ENCODE measurements around the gene DHX15.

The DHX15 gene

DNA sequence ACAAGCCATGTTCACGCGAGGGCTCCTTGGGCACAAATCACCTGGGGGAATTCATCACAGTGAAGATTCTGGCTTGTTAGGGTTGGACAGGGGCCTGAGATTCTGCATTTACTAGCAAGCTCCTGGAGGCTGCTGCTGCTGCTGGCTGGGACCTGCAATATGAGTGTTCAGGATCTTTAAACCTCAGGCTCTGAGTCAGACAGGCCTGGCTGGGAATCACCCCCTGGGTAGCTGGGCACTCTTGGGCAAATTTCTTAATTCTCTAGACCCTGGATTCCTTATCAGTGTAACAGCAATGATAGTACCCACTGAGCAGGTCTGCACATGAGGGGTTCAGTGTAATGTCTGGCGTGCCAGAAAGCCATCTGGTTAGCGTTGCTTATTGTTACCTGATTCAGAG, 101.5 kb downstream of the DHX15 start:
- no peak for DNase-seq (ENCODE audit: low read depth)

DNA sequence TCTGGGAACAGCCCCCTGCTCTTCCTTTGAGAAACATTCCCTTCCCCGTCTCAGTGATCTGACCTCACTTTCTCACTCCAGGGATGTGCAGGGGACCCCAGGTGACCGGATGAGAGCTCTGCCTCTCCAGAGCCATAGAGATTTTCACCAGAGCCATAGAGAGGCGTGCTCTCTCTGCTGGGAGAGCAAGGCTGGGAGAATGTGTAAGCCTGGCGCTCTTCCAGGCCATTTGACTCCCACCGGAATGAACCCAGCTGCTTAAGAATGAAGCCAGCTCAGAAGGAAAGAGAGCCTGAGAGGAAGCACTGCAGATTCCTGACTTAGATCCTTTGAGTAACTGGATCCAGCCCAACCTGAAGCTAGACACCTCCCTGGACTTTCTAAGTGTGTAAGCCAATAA, 106.4 kb downstream of the DHX15 start:
- DNase-seq (ENCODE audit: low read depth), result no peak
